Activated CD4-positive, alpha-beta T cell treated with anti-CD3 and anti-CD28 coated beads, Interleukin-2, amount 50 U/mL, for 48 hours (primary cell): Measurements from ENCODE around the gene RAP1GDS1.

Source experiments
- DNase-seq, 2 experiments: peaks; one replicate each; pipeline ENCODE4 v3.0.0-alpha.2; 2020

The RAP1GDS1 gene

DNA sequence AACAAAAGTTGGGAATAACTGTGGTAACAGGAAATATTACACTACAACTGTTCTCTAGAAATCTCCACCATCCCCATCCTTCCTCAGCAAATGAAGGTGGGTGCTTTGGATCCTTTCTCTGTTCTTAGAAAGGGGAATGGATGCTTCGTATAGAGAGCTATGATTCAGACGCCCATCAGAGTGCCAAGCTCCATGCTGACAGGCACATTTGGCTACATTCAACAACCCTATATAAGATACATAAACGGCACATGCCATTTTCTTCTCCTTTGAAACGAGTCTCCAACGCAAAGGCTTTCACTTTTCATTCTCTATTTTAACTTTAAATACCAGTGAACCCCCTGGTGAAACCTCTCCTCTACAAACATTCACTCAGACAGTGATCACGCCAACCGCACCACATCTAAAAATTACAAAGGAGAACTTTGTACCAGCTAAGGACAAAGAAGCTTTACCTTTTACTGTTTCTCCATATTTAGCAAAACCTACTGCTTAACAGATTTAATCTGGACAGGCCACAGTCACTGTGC, 224.7 kb downstream of the RAP1GDS1 start:
- peak in 1 of 2 experiments; percentile 26 for DNase-seq

DNA sequence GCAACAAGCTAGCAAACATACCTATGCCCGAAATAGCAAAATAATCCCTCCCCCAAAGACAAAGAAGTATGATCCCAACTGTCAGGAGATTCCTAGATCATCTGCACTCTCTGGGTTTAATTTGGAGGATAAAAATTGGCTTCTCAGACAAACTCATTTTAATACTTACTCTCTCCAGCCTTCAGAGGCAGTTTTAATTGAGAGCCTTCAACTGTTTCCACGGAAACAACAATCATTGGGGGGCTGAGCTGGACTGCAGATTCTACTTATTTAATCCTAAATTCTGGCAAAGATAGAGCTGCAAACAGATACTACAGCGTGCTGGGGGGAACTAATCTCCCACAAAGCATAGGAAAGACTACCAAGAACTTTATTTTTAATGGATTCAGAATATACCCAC, 229.1 kb downstream of the RAP1GDS1 start:
- DNase-seq = no peak

DNA sequence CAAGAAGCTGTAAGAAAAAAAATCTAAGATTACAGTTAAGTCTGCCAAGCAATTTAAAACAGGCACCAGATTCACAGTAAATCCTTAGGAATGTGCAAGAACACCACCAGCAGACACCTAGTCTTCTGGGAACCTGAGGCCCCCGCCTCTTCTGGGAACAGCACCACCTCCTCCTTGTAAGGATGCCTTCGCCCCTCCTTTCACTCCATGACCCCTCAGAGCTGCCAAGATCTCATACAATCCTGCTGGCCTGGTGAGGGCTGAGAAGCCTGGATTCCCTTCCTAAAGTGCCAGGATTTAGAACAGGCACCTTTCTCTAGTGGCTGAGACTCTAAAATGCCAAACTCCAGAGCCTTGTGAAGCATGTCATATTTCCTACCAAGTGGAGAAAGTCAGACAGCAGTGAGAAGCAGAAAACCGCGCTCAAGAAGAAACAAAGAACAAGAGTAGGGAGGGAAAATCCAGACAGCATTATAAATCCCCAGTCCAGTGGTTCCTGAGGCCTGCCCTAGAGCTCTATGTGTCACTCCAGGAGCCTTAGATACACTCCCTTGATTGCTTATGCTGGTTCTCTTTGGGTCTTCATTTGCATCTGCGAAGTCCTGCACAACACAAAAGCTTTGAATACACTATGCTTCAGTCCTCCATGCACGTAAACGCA, 230.8 kb downstream of the RAP1GDS1 start:
- no peak for DNase-seq

DNA sequence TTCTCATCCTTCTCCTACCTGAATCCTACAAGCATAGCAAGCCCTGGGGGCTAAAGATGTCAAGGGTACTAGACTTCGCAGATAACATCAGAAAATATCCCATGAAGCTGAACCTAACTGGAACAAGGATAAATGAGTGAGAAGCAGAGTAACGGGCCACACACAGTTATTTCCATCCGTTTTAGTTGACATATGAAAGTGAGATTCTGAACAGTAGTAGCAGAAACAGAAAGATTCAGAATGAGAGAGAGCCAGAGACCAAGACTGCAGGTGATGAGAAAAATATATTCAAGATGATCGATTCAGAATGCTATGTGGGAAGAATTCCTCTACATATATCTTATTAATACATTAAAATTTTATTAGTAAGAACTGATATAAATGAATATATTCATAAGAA, 232.1 kb downstream of the RAP1GDS1 start:
- DNase-seq = no peak
